Activated CD4-positive, alpha-beta T cell treated with anti-CD3 and anti-CD28 coated beads for 24 hours (primary cell): ENCODE measurements around the gene CENPVL2.
"Not testable (repeated sequence)": the region's sequence is repeated elsewhere in the genome, so short reads cannot be mapped to it uniquely, and the experiment has no call there.

Source experiments
- DNase-seq, 2 donors: peaks; one replicate each; pipeline ENCODE4 v3.0.0-alpha.2; 2020; ENCODE audit warnings: low read depth in 2 of 2

The CENPVL2 gene

GRCh38 chrX:51682720-51683062 is at the start of gene CENPVL2:
CENPVL2 (minus strand) TSS chrX:51682831; CDS start chrX:51682831, 0 bp downstream.
- not testable (repeated sequence) for DNase-seq

GRCh38 chrX:51728202-51728601 is 45.6 kb upstream of the CENPVL2 start:
- DNase-seq, result no peak

GRCh38 chrX:51712943-51713647 is 30.5 kb upstream of the CENPVL2 start:
- not testable (repeated sequence) for DNase-seq

GRCh38 chrX:51710277-51711164 is 27.9 kb upstream of the CENPVL2 start, which contains the start of gene CENPVL1:
CENPVL1 (plus strand) TSS chrX:51710512; CDS start chrX:51710512, 0 bp downstream.
- DNase-seq, result not testable (repeated sequence)

- no peak for DNase-seq
Observed at GRCh38 chrX:51697397-51697796, 14.8 kb upstream of the CENPVL2 start.

- DNase-seq, result no peak
Observed at GRCh38 chrX:51694254-51694653, 11.6 kb upstream of the CENPVL2 start.

- DNase-seq, result not testable (repeated sequence)
Observed at GRCh38 chrX:51681808-51682719, 567 bp downstream of the CENPVL2 start.

- DNase-seq, result not testable (repeated sequence)
Observed at GRCh38 chrX:51679689-51680433, 2.8 kb downstream of the CENPVL2 start.

- DNase-seq, result no peak
Observed at GRCh38 chrX:51665981-51666380, 16.6 kb downstream of the CENPVL2 start.

GRCh38 chrX:51643377-51643776 is 39.3 kb downstream of the CENPVL2 start:
- no peak for DNase-seq

GRCh38 chrX:51641421-51642021 is 41.1 kb downstream of the CENPVL2 start:
- DNase-seq, result no peak

- DNase-seq, result not testable (repeated sequence)
Observed at GRCh38 chrX:51636511-51636910, 46.1 kb downstream of the CENPVL2 start.
